H1 (cell line): ENCODE measurements around the gene TUBB1. TPM values are rescaled to one million over a fixed set of nuclear protein-coding genes. Genes with fewer than 3 reads are reported as not detected.

Experiments used
- CTCF ChIA-PET: fragments of 300-600 bp; sonication (Branson Sonifier 250); formaldehyde crosslinking; loops from one replicate; lab custom pipeline; 2021; ENCODE audit not compliant: partially characterized antibody; lab: Charles Lee
- POLR2A ChIA-PET: fragments of 300-600 bp; sonication (Branson Sonifier 250); formaldehyde crosslinking; loops from one replicate; lab custom pipeline; 2021; ENCODE audit warnings: inconsistent platforms; ENCODE audit not compliant: partially characterized antibody; lab: Charles Lee
- DNase-seq, 2 experiments: peaks; one replicate each; pipeline versions ENCODE4 v3.0.0 to v3.0.0-alpha.2; 2010 to 2022; ENCODE audit warnings: low spot score in 2 of 2, low read depth in 1 of 2, mixed read lengths in 1 of 2
- FAIRE-seq: peaks from 2 replicates; lab custom pipeline; 2011; peaks lifted over from hg19 to GRCh38; lab: Jason Lieb, UNC
- H2AFZ ChIP-seq: 2 replicates; pipeline ENCODE4 v1.8.1; 2012; ENCODE audit warnings: low read length, inconsistent platforms
- H2AK5ac ChIP-seq: 2 replicates; pipeline ENCODE4 v1.6.1; 2013; ENCODE audit warnings: low read depth, low read length
- H2BK120ac ChIP-seq: replicated peaks from 2 replicates; pipeline ENCODE3; 2013; ENCODE audit warnings: low read depth, low read length, inconsistent platforms
- H2BK12ac ChIP-seq: 2 replicates; pipeline ENCODE4 v1.6.1; 2013; ENCODE audit warnings: low read depth, low read length
- H2BK15ac ChIP-seq: 2 replicates; pipeline ENCODE4 v1.6.1; 2013; ENCODE audit warnings: low read length
- H2BK20ac ChIP-seq: 2 replicates; pipeline ENCODE4 v1.6.1; 2013; ENCODE audit warnings: low read length
- H2BK5ac ChIP-seq: 2 replicates; pipeline ENCODE4 v1.6.1; 2013; ENCODE audit warnings: low read depth, low read length
- H3K14ac ChIP-seq: 2 replicates; pipeline ENCODE4 v1.6.1; 2013; ENCODE audit warnings: inconsistent platforms; ENCODE audit not compliant: insufficient read length
- H3K18ac ChIP-seq: 2 replicates; pipeline ENCODE4 v1.6.1; 2013; ENCODE audit warnings: low read length; ENCODE audit errors: extremely low read depth
- H3K23ac ChIP-seq: 2 replicates; pipeline ENCODE4 v1.6.1; 2013; ENCODE audit warnings: inconsistent platforms; ENCODE audit not compliant: insufficient read length
- H3K23me2 ChIP-seq: 2 replicates; pipeline ENCODE4 v1.6.1; 2013; ENCODE audit warnings: low read depth, low read length
- H3K27ac ChIP-seq: 2 replicates; pipeline ENCODE4 v1.6.1; 2011; ENCODE audit warnings: low read depth, low read length, inconsistent platforms
- H3K27me3 ChIP-seq, 4 experiments: replicated peaks in 1 of 4; 1 replicate in 1 of 4; 2 replicates in 3 of 4; pipeline versions ENCODE4 v1.6.1 to v1.8.1; 2011 to 2013; ENCODE audit warnings: low read length in 3 of 4, mild to moderate bottlenecking in 3 of 4, inconsistent platforms in 2 of 4, mixed read lengths in 2 of 4, moderate library complexity in 1 of 4; ENCODE audit not compliant: control insufficient read depth in 3 of 4, insufficient read depth in 3 of 4; ENCODE audit errors: extremely low read depth in 1 of 4
- H3K36me3 ChIP-seq, 4 experiments: 2 replicates each; pipeline versions ENCODE4 v1.6.1 to v1.8.1; 2011 to 2013; ENCODE audit warnings: mild to moderate bottlenecking in 4 of 4, low read length in 3 of 4, moderate library complexity in 2 of 4, control low read depth in 1 of 4, inconsistent platforms in 1 of 4; ENCODE audit not compliant: insufficient read depth in 4 of 4, control insufficient read depth in 2 of 4
- H3K4ac ChIP-seq: replicated peaks from 2 replicates; pipeline ENCODE3; 2013; ENCODE audit warnings: low read length, low read depth, mixed read lengths, inconsistent platforms; ENCODE audit not compliant: insufficient read length
- H3K4me1 ChIP-seq, 4 experiments: replicated peaks in 1 of 4; 1 replicate in 1 of 4; 2 replicates in 3 of 4; pipeline versions ENCODE4 v1.6.1 to v1.8.1; 2011 to 2013; ENCODE audit warnings: low read length in 3 of 4, inconsistent platforms in 2 of 4, mixed read lengths in 1 of 4; ENCODE audit not compliant: insufficient read depth in 4 of 4, control insufficient read depth in 3 of 4
- H3K4me2 ChIP-seq, 2 experiments: 2 replicates each; pipeline versions ENCODE4 v1.6.1 to v1.8.1; 2011 to 2013; ENCODE audit warnings: low read depth in 2 of 2, low read length in 2 of 2, control low read depth in 1 of 2, inconsistent platforms in 1 of 2, mild to moderate bottlenecking in 1 of 2; ENCODE audit not compliant: insufficient read depth in 1 of 2
- H3K4me3 ChIP-seq, 4 experiments: fragments of 200-600, 300-600 bp in 1 of 4; sonication (generic), shearing (Covaris generic), sonication (Bioruptor Twin) in 1 of 4; 2 replicates each; pipeline versions ENCODE4 v1.5.1 to v1.8.1; 2011 to 2016; ENCODE audit warnings: low read length in 4 of 4, low read depth in 3 of 4, control low read depth in 2 of 4, inconsistent platforms in 2 of 4, mild to moderate bottlenecking in 2 of 4, mixed read lengths in 1 of 4, moderate library complexity in 1 of 4; ENCODE audit not compliant: insufficient read depth in 2 of 4; ENCODE audit errors: extremely low read depth in 1 of 4
- H3K56ac ChIP-seq: replicated peaks from 2 replicates; pipeline ENCODE3; 2013; ENCODE audit warnings: low read depth, mild to moderate bottlenecking, mixed read lengths, low read length, inconsistent platforms; ENCODE audit not compliant: insufficient read length
- H3K79me1 ChIP-seq: 2 replicates; pipeline ENCODE4 v1.6.1; 2013; ENCODE audit warnings: low read depth, low read length, control low read depth
- H3K79me2 ChIP-seq, 2 experiments: 2 replicates each; pipeline versions ENCODE4 v1.6.1 to v1.8.1; 2012 to 2013; ENCODE audit warnings: low read length in 2 of 2, mild to moderate bottlenecking in 2 of 2, inconsistent platforms in 1 of 2; ENCODE audit not compliant: insufficient read depth in 2 of 2, control insufficient read depth in 1 of 2
- H3K9ac ChIP-seq, 4 experiments: replicated peaks in 1 of 4; 1 replicate in 1 of 4; 2 replicates in 3 of 4; pipeline versions ENCODE4 v1.6.1 to v1.8.1; 2011 to 2013; ENCODE audit warnings: low read depth in 3 of 4, low read length in 3 of 4, control low read depth in 2 of 4, mild to moderate bottlenecking in 2 of 4, moderate library complexity in 2 of 4, inconsistent platforms in 1 of 4; ENCODE audit errors: extremely low read depth in 1 of 4
- H3K9me3 ChIP-seq, 2 experiments: 2 replicates each; pipeline versions ENCODE4 v1.6.1 to v1.8.1; 2012 to 2013; ENCODE audit warnings: mild to moderate bottlenecking in 2 of 2, moderate library complexity in 2 of 2, control low read depth in 1 of 2, inconsistent platforms in 1 of 2, low read depth in 1 of 2, low read length in 1 of 2, mixed read lengths in 1 of 2; ENCODE audit not compliant: insufficient read depth in 2 of 2
- H4K20me1 ChIP-seq, 2 experiments: replicated peaks in 1 of 2; 2 replicates each; pipeline versions ENCODE3 to v1.8.1; 2011 to 2013; ENCODE audit warnings: inconsistent platforms in 2 of 2, low read length in 2 of 2, mild to moderate bottlenecking in 1 of 2; ENCODE audit not compliant: insufficient read depth in 2 of 2, control insufficient read depth in 1 of 2
- H4K5ac ChIP-seq: 2 replicates; pipeline ENCODE4 v1.6.1; 2013; ENCODE audit warnings: low read length, low read depth, mixed read lengths, inconsistent platforms; ENCODE audit not compliant: insufficient read length
- H4K8ac ChIP-seq: 2 replicates; pipeline ENCODE4 v1.8.0; 2013; ENCODE audit warnings: mild to moderate bottlenecking, moderate library complexity, low read length, inconsistent platforms; ENCODE audit not compliant: insufficient read depth; ENCODE audit errors: extremely low read depth
- H4K91ac ChIP-seq: replicated peaks from 2 replicates; pipeline ENCODE3; 2013; ENCODE audit warnings: low read length, mixed read lengths, inconsistent platforms; ENCODE audit not compliant: insufficient read length
- MAX ChIP-seq: IDR thresholded peaks from 2 replicates; pipeline ENCODE4 v1.6.1; 2012; ENCODE audit warnings: inconsistent platforms
- WGBS, 2 experiments: shearing (Covaris generic) in 1 of 2; methylation state at CpG; one replicate each; pipeline versions ENCODE4 v1.1.6 to v1.1.7; 2013 to 2015; ENCODE audit warnings: low lambda C conversion rate in 2 of 2, mixed read lengths in 2 of 2, inconsistent platforms in 1 of 2, low coverage in 1 of 2, missing lambda C conversion rate in 1 of 2; ENCODE audit not compliant: insufficient replicate concordance in 2 of 2, insufficient coverage in 1 of 2, insufficient read length in 1 of 2; ENCODE audit errors: extremely low coverage in 1 of 2, missing lambda C conversion rate in 1 of 2; 5-methylcytosine and 5-hydroxymethylcytosine counted together
- polyA plus RNA-seq, 7 experiments: library from polyadenylated mRNA; depleted of rRNA in 3 of 7; stranded (reverse) in 5 of 7; unstranded in 2 of 7; fragments of >200 nt in 5 of 7; fragments of 200-250 nt in 2 of 7; gene quantifications; 1 replicate in 5 of 7; 2 replicates in 1 of 7; 4 replicates in 1 of 7; pipeline versions ENCODE4 v1.2.1 to v1.2.3, GENCODE V29; 2011 to 2013; ENCODE audit warnings: missing spikeins in 2 of 7, mixed read lengths in 2 of 7
- total RNA-seq: library from RNA; stranded (reverse); fragmentation: NEBNext Ultra II Directional; extraction: Animal tissue kit (Norgen Biotek cat#: 25700); gene quantifications from 2 replicates; pipeline ENCODE4 v1.2.1, GENCODE V29; 2021

The TUBB1 gene
- total and polyA plus RNA-seq, 2 of the 8 experiments (the other 6 are each of a cell fraction or from before 2014, with no cell fraction given), result not detected

GRCh38 chr20:59046862-59047261 is 27.6 kb downstream of the TUBB1 start:
- no peaks in the 10 kb centered on the region; a peak in 1 of 4 replicates for H3K9me3 ChIP-seq
- no peak overlapping the region for H3K56ac ChIP-seq
- H2AFZ ChIP-seq, result no peak overlapping the region
- no peak overlapping the region for H3K4ac ChIP-seq
- no peak for TF ChIP-seq MAX
- TF ChIP-seq, all 59 proteins: peak for 0
- Histone ChIP-seq H3K27me3 (no peaks in the 10 kb centered on the region), H3K79me1 (no peaks in the 10 kb centered on the region; the same call in 1 of the 2 replicates), H3K36me3 (no peaks in the 10 kb centered on the region), H2BK120ac (no peak overlapping the region), H3K4me2 (no peak overlapping the region), H3K27ac (no peak overlapping the region), H4K8ac (no peak overlapping the region), H3K9ac (no peak overlapping the region), H2AK5ac (no peak overlapping the region), H3K23me2 (peaks cover 1% of the 10 kb centered on the region; the same call in 1 of the 2 replicates), H2BK12ac (no peak overlapping the region), H2BK5ac (no peak overlapping the region), H3K79me2 (peaks cover 0 to 4% of the 10 kb centered on the region in 2 experiments; a peak in 1 of 4 replicates), H4K91ac (no peak overlapping the region), H2BK20ac (no peak overlapping the region), H3K18ac (no peak overlapping the region), H2BK15ac (no peak overlapping the region), H4K20me1 (no peaks in the 10 kb centered on the region), H3K14ac (no peak overlapping the region), H3K4me3 (no peak overlapping the region), H4K5ac (no peak overlapping the region), H3K23ac (no peak overlapping the region), H3K4me1 (peaks cover 0 to 4% (median 0%) of the 10 kb centered on the region in 4 experiments; a peak in 1 of 7 replicates)
- no peak for DNase-seq
- 96% methylated on average over 3 of the region's 3 CpGs; no CpG with 5 or more reads in 1 of the 2 experiments for WGBS, 2 experiments
- POLR2A ChIA-PET, result no interaction called here
- FAIRE-seq, result no peak
- CTCF ChIA-PET, result interaction anchor here (0.8 to 1.4 kb wide), 2 partner anchors 162 to 177 kb away, joined by 3 to 5 read pairs; no protein-coding TSS in a partner anchor
